CD4-positive, alpha-beta T cell treated with Interleukin-4 for 4 hours (primary cell): Measurements from ENCODE around the gene EZR.
"Not testable (repeated sequence)": the region's sequence is repeated elsewhere in the genome, so short reads cannot be mapped to it uniquely, and the experiment has no call there.

Experiments used
- DNase-seq: peaks from one replicate; pipeline ENCODE4 v3.0.0-alpha.2; 2020

Gene EZR

DNA sequence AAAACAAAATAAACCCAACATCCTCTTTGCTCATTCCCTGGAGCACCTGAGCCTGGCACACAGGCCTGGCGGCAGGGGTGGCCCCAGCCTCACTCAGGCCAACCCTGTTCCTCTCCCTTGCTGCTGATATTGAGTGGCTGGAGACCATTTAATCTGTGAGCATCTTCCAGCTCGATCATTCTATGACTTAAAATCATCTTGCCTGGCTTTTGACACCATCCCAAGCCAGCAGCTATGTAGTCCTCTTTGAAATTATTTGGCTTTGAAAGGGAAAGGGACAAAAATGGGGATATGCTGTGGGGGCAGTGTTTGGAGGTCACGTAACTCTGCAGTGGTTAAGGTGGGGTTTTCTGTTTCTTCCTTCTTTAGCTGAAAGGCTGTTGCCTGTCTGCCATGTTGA lies 22.8 kb downstream of the EZR start:
- DNase-seq, result no peak

DNA sequence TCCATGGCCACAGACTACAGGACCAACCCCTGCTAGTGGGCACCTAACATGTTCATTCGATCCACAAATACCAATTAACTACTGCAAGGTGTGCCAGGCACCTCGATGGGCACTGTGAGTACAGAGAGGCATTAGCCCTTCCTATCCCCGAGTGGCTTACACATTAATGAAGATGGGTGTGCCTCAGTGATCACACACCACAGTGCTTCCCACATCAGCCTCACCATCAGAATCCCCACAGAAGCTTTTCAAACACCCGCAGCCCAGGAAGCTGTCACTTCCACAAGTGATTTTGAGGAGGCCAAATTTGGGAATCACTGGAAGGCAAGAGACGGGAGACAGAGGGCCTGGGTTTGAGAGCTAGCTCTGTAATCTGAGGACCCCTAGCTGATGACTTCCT lies 23.7 kb downstream of the EZR start:
- no peak for DNase-seq

GRCh38 chr6:158793432-158793831 lies 25.7 kb downstream of the EZR start:
- peak; percentile 43 for DNase-seq

DNA sequence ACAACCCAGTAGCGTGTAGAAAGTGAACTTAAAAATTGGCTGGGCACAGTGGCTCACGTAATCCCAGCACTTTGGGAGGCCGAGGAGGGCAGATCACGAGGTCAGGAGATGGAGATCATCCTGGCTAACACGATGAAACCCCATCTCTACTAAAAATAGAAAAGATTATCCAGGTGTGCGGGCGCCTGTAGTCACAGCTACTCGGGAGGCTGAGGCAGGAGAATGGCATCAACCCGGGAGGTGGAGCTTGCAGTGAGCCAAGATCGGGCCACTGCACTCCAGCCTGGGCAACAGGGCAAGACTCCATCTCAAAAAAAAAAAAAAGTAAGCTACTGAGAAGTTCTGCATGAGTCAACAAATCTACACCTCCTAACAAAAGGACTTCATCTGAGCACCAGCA lies 26.7 kb downstream of the EZR start:
- DNase-seq, result not testable (repeated sequence)

- DNase-seq, result no peak
Measured at GRCh38 chr6:158791274-158791855, 27.8 kb downstream of the EZR start.

- DNase-seq, result peak; percentile 62
Measured at GRCh38 chr6:158789115-158789917, 29.9 kb downstream of the EZR start.

DNA sequence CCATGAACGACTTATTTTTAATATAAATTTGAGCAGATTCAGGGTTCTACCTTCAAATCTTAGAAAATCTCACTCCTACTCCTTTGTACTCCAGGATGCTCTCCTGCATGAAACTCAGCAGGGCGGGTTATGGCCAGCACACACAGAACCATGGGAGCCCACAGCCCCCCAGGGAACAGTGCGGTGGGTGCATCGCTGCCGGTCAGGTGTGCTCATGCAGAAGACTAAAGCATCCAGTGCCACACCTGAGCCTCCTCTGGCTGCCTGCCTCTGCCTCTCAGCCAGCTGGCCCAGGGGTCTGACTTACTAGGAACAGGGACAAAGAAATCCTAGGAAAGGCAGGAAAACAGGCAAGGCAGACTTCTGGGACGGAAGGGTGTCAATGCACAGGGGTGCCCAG lies 31.8 kb downstream of the EZR start:
- DNase-seq, result no peak

GRCh38 chr6:158786645-158787304 lies 32.4 kb downstream of the EZR start:
- DNase-seq, result no peak

GRCh38 chr6:158785036-158785435 lies 34.1 kb downstream of the EZR start:
- no peak for DNase-seq

DNA sequence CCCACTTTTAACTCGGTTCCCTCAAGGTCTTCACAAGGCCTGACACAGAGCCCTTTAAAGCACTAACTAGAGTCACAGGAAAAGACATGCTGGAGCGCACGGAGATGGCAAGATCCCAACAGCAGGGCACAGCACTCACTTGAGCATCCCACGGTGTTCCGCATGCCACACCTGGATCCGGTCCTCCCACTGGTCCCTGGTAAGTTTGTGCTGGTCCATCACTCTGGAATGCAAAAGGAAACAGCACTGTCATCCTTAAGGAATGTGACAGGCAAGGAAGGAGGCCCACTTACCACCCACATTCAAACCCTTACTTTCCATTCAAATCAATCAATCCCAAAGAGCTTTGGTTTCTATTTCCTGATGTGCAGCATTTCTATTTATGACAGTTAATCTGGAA lies 34.7 kb downstream of the EZR start:
- no peak for DNase-seq

DNA sequence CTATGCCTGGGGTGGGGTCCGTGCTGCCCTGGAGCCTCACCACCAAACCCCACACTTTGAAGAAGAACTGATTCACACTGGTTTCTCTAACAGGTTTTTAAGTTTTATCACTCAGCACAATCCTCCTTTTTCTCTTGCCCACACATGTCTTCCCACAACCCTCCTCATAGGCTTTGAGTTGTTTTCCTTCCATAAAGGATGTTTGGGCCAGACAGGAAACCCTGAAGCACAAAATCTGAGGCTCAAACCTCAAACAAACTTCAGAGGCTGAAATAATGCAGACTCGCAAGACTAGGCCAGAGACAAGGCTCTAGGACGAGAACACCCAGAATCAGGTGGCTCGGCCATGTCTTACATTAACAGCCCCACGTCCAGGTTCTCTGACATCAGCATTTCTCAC lies 35.3 kb downstream of the EZR start:
- DNase-seq, result no peak

DNA sequence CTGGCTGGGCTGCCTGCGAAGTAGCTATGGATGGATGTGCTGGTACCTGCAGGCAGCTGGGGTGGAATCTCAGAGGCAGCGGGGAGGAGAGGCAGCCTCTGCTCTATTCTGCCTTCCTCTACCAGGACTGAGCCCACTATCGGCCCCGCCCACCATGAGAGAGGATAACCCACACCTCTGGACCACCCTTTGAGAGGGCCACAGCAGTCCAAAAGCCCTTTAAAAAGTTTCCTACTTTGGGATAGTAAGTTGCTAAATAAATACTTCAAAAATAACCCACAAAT lies 36.1 kb downstream of the EZR start:
- DNase-seq, result no peak

DNA sequence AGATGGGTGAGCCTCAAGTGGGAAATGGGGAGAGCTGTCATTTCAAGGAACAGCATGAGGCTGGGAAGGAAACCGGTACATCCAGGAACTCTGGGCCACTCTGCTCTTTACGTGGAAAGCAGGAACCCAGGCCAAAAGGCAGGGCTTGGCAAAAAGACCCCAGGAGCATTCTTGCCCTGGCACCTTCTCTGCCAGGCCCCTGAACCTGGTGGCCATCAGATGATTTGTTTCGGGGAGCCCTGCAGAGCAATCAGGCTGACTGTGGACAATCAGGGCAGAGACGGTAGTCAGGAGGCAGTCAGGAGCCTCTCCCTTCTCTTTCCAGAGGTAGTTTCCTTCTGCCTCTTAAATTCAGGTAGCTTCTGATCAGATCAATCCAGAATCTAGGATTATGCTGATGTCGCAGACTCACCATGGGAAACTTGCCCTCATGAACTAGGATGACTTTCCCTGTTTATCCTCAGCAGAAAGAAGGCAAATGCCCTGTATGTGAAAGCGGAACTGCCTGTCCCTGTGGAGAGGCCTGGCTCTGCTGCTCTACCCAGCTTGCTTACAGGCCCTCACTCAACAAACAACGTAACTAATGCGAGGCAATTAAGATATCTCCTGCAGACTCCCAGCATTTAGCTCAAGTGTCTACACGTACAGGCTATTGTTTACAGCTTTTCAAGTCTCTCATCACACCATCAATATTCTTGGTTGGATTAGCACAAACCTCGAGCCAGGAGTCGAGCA lies 36.6 kb downstream of the EZR start:
- DNase-seq, result no peak

DNA sequence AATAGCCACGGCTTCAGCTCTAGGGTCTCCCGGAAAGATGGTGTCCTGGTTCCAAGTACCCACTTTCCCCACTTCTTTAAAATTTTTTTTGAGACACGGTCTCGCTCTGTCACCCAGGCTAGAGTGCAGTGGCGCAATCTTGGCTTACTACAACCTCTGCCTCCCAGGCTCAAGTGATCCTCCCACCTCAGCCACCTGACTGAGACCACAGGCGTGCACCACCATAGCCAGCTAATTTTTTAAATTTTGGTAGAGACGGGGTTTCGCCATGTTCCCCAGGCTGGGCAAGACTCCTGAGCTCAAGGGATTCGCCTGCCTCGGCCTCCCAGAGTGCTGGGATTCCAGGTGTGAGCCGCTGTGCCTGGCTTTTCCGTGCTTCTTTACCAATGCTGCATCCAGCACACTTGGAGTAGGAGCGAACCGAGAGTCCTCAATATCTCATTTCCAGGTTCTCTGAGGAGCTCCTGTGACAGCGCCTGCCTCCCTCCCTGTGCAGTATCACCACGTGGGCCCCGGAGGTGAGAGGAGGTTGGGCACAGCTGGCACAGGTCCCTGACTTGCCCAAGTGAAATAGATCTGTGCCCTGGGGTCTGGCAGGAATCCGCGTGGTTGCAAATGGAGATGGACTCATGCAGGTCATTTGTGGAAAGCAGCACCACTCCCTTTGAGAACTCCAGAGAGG lies 37.3 kb downstream of the EZR start:
- DNase-seq, result no peak

DNA sequence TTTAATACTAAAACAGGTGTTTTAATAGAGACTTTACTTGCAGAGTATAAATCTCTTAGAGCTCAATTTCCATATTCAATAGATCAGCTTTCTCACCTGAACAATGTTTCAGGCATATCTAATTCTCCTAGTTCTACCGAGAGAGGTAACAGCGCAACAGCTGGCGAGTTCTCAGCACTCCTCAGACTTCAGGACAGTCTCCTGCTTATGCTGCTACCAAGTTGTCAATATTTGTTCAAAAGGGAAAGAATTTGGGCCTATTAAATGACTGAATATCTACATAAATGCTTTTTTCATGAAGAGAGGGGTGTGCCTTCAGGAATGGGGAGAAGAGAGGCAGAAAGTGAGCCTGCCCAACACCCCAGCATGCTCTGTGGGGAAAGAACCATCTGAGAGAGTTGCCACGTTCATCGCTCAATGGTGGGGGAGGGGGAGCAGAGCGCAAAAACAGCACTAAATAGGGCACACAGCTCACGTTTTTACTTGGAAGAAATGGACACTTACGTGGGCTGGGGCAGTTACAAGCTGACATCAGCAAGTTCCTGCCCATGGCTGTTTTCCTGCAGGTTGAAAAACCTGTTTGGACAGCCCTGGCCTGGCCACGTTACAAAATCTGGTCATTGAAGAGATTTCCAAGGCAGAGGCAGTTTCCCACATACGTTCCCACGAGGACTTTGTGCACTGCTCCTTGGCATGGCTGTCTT lies 38.0 kb downstream of the EZR start:
- no peak for DNase-seq

GRCh38 chr6:158780246-158780884 lies 38.8 kb downstream of the EZR start:
- DNase-seq, result no peak

DNA sequence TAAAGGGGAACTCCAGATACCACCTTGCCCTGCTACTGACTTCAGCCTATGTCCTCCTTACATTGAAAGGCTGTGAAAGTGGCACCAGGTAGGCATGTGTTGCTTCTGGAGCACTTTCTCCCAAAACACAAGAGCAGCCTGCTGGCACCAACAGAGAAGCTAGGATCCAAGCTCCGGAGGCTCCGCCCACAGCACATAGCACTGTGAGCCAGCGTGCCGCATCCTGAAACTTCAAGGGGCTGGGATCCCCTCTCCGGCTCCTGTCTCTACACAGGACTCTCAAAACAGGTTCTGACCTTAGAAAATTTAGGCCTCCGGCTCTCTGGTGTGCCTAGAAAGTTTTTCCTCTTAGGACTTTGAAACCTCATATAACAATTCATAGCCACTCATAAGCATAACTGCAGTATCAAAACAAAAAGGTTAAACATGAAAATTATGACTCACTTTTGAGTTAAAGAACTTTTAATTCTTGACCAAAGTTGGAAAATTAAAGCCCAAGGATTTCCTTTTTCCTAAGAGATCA lies 41.1 kb downstream of the EZR start:
- no peak for DNase-seq

DNA sequence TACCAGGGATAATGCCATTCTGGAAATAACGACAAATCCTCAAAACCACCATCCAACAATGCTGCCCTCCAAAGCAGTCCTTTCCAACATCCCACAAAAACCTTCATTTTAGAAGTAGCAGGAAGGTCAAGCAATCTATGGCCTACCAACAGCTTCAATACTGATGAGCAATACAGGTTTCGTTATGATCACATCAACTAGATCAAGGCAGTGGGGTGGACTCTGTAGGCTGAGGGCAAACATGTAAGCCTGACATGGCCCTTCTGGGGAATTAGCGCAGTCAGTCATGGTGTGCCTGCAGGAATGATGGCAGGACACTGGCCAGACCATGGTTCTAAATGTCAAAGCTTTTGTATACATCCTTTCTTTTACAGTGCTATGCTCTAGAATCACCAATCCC lies 41.7 kb downstream of the EZR start:
- no peak for DNase-seq

DNA sequence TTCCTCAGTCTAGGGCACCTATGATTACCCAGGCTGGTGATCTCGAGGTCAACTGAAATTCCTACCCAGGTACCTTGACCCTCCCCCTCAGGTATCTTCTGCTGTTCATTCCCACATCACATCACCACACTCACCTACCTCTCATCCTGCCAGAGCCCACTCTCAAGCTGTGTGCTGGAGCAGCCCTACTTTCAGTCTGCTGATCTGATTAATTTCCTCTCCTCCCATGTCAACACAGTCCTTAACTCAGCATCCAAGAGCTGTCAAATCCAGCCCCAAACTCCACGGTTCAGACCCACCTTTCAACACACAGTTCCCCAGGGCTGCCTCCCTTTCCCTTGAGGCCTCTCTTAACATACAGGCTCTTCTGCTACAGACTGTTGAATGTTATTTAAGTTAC lies 42.4 kb downstream of the EZR start:
- DNase-seq, result no peak

DNA sequence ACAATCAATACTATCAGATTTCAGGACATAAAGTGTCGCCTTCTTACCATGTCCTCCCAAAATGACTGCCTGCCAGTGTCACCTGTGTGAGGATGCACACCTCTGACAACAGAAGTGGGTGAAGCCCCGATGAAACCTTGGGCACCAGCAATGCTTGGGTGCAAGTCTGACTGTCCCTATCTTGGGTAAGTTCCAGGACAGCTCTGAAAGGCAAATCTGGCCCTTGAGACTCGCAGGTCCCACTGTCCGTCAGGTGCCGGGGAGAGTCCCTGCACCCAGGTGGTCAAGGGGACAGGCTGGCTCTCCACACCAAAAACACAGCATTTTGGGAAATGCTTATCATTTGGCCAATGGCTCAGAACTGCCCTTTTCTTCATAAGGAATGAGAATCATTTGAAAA lies 43.3 kb downstream of the EZR start:
- no peak for DNase-seq

DNA sequence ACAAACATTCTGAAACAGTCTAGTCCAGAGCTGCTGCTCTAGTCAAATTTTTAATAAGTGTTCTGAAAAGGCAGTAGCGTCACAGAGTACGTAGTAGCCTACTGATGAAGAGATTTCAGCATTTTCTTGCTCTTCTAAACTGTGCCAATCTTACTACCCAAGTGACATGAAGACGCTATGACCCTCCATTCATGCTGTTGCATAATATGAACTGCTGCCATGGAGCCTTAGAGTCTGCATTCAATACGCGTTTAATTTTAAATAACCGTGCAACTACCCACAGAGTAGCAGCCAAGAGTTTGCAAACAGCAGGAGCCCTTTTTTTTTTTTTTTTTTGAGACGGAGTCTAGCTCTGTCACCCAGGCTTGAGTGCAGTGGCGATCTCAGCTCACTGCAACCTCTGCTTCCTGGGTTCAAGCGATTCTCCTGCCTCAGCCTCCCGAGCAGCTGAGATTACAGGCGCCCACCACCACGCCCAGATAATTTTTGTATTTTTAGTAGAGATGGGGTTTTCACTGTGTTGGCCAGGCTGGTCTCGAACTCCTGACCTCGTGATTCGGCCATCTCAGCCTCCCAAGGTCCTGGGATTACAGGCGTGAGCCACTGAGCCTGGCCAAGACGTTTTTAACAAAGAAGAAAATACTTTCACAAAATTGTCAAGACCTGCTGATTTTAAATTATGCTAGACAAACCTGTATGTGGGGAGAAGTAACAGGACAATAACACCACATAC lies 44.3 kb downstream of the EZR start:
- DNase-seq, result no peak
